NCI-H2227 (cell line): ENCODE measurements around the gene AP3S1.

Experiments
- DNase-seq: peaks from one replicate; lab custom pipeline; 2025; ENCODE audit not compliant: unreplicated experiment; lab: John Stamatoyannopoulos, UW

AP3S1 gene

GRCh38 chr5:115934388-115934974 is 92.7 kb downstream of the AP3S1 start:
- DNase-seq = no peak

- DNase-seq = no peak
Measured at GRCh38 chr5:115936031-115936430, 94.3 kb downstream of the AP3S1 start.

GRCh38 chr5:115939059-115939458 is 97.3 kb downstream of the AP3S1 start:
- no peak for DNase-seq

- DNase-seq = no peak
Measured at GRCh38 chr5:115940080-115940810, 98.5 kb downstream of the AP3S1 start.

- DNase-seq = no peak
Measured at GRCh38 chr5:115941051-115941675, 99.4 kb downstream of the AP3S1 start.

GRCh38 chr5:115944501-115944900 is 102.8 kb downstream of the AP3S1 start:
- DNase-seq = no peak

- no peak for DNase-seq
Measured at GRCh38 chr5:115946655-115947054, 104.9 kb downstream of the AP3S1 start.

GRCh38 chr5:115947260-115947659 is 105.5 kb downstream of the AP3S1 start:
- DNase-seq = no peak

GRCh38 chr5:115948091-115948534 is 106.4 kb downstream of the AP3S1 start:
- DNase-seq = no peak

GRCh38 chr5:115949096-115949495 is 107.4 kb downstream of the AP3S1 start:
- DNase-seq = no peak

GRCh38 chr5:115952588-115952987 is 110.9 kb downstream of the AP3S1 start:
- no peak for DNase-seq

- no peak for DNase-seq
Measured at GRCh38 chr5:115954144-115954543, 112.4 kb downstream of the AP3S1 start.

- no peak for DNase-seq
Measured at GRCh38 chr5:115956957-115957356, 115.2 kb downstream of the AP3S1 start.

- DNase-seq = peak; percentile 1
Measured at GRCh38 chr5:115961381-115962238, 119.9 kb downstream of the AP3S1 start.

- no peak for DNase-seq
Measured at GRCh38 chr5:115962239-115962564, 120.5 kb downstream of the AP3S1 start, which contains the start of gene LVRN. Gene LVRN, plus strand, starts transcription at chr5:115962475. Its CDS starts 143 bp downstream, at chr5:115962618.

- peak; percentile 1 for DNase-seq
Measured at GRCh38 chr5:115962565-115963402, 121.0 kb downstream of the AP3S1 start.

- no peak for DNase-seq
Measured at GRCh38 chr5:115963566-115963965, 121.8 kb downstream of the AP3S1 start.
